DND-41 (cell line): ENCODE results near the gene EFNB2.

Source experiments
- ATAC-seq: fragments of 200-7000 bp; cut with Tn5 transposase; 3 replicates; pipeline ENCODE4 v1.9.1; 2021; ENCODE audit warnings: low read depth; ENCODE audit not compliant: insufficient read depth
- DNase-seq: peaks from one replicate; pipeline ENCODE4 v3.0.0-alpha.2; 2020
- H2AFZ ChIP-seq: 2 replicates; pipeline ENCODE4 v1.6.0; 2012; ENCODE audit warnings: low read depth, low read length
- H3K27ac ChIP-seq: 2 replicates; pipeline ENCODE4 v1.5.1; 2012; ENCODE audit warnings: low read length, inconsistent platforms
- H3K27me3 ChIP-seq: fragments of 200-600 bp; sonication (generic); 2 replicates; pipeline ENCODE4 v1.6.0; 2012; ENCODE audit warnings: low read length, mild to moderate bottlenecking, inconsistent platforms; ENCODE audit not compliant: insufficient read depth, poor library complexity
- H3K36me3 ChIP-seq: 2 replicates; pipeline ENCODE4 v1.5.1; 2012; ENCODE audit warnings: low read length, inconsistent platforms; ENCODE audit not compliant: insufficient read depth
- H3K4me1 ChIP-seq: 2 replicates; pipeline ENCODE4 v1.5.1; 2012; ENCODE audit warnings: mild to moderate bottlenecking, low read length; ENCODE audit not compliant: insufficient read depth
- H3K4me2 ChIP-seq: 2 replicates; pipeline ENCODE4 v1.6.0; 2012; ENCODE audit warnings: mild to moderate bottlenecking, moderate library complexity, low read length, inconsistent platforms; ENCODE audit not compliant: insufficient read depth
- H3K4me3 ChIP-seq, 2 experiments: fragments of 200-600 bp in 1 of 2; shearing (Covaris generic) in 1 of 2; 2 replicates each; pipeline ENCODE4 v1.5.1; 2012 to 2016; ENCODE audit warnings: inconsistent platforms in 2 of 2, low read length in 2 of 2, mild to moderate bottlenecking in 2 of 2, low read depth in 1 of 2, moderate library complexity in 1 of 2
- H3K79me2 ChIP-seq: 2 replicates; pipeline ENCODE4 v1.6.0; 2012; ENCODE audit warnings: low read length, inconsistent platforms; ENCODE audit not compliant: insufficient read depth
- H3K9ac ChIP-seq: 2 replicates; pipeline ENCODE4 v1.6.0; 2012; ENCODE audit warnings: low read depth, mild to moderate bottlenecking, inconsistent platforms, low read length, moderate library complexity
- H3K9me3 ChIP-seq: 2 replicates; pipeline ENCODE4 v1.5.1; 2012; ENCODE audit warnings: low read length, moderate library complexity, mild to moderate bottlenecking, inconsistent platforms; ENCODE audit not compliant: insufficient read depth, severe bottlenecking
- H4K20me1 ChIP-seq: 2 replicates; pipeline ENCODE4 v1.6.0; 2012; ENCODE audit warnings: low read length; ENCODE audit not compliant: insufficient read depth
- CTCF ChIP-seq: IDR thresholded peaks from 2 replicates; pipeline ENCODE4 v1.5.1; 2012; ENCODE audit warnings: borderline replicate concordance, low read length, moderate library complexity, mild to moderate bottlenecking; ENCODE audit not compliant: poor library complexity, severe bottlenecking; ENCODE audit errors: extremely low read depth
- EZH2 ChIP-seq: IDR thresholded peaks from 3 replicates; pipeline ENCODE4 v1.6.1; 2012; ENCODE audit warnings: borderline replicate concordance, low read depth, mild to moderate bottlenecking, moderate library complexity, low read length, inconsistent platforms; ENCODE audit not compliant: severe bottlenecking

The EFNB2 gene

GRCh38 chr13:106573868-106574267, 38.4 kb upstream of the EFNB2 start:
- Histone ChIP-seq H3K4me1 (peaks cover 9% of the 10 kb centered on the region; the same call in 1 of the 2 replicates), H3K9me3 (no peaks in the 10 kb centered on the region), H3K4me2 (no peak overlapping the region), H3K27ac (no peak overlapping the region), H3K4me3 (no peak overlapping the region), H3K79me2 (no peaks in the 10 kb centered on the region), H3K36me3 (no peaks in the 10 kb centered on the region), H3K9ac (no peak overlapping the region), H2AFZ (no peak overlapping the region), H3K27me3 (no peaks in the 10 kb centered on the region), H4K20me1 (no peaks in the 10 kb centered on the region)
- TF ChIP-seq CTCF, result no peak
- TF ChIP-seq EZH2, result no peak
- DNase-seq (no peak), ATAC-seq (no peak)

GRCh38 chr13:106573284-106573846, 37.9 kb upstream of the EFNB2 start:
- Histone ChIP-seq H3K27me3 (no peaks in the 10 kb centered on the region), H3K4me2 (no peak overlapping the region), H2AFZ (no peak overlapping the region), H3K27ac (no peak overlapping the region), H3K36me3 (no peaks in the 10 kb centered on the region), H3K9me3 (no peaks in the 10 kb centered on the region), H3K4me3 (no peak overlapping the region), H4K20me1 (no peaks in the 10 kb centered on the region), H3K79me2 (peaks cover 4% of the 10 kb centered on the region), H3K4me1 (peaks cover 14% of the 10 kb centered on the region), H3K9ac (no peak overlapping the region)
- ATAC-seq (no peak), DNase-seq (no peak)
- no peak for TF ChIP-seq EZH2
- TF ChIP-seq CTCF, result no peak

- no peak overlapping the region for H2AFZ ChIP-seq
These were observed 34.9 kb upstream of the EFNB2 start for GRCh38 chr13:106570299-106570852.

More at GRCh38 chr13:106570299-106570852, 34.9 kb upstream of the EFNB2 start:
- Histone ChIP-seq H3K27me3 (no peaks in the 10 kb centered on the region), H3K27ac (no peak overlapping the region), H3K4me2 (no peak overlapping the region), H4K20me1 (peaks cover 18% of the 10 kb centered on the region), H3K4me3 (no peak overlapping the region), H3K4me1 (peaks cover 29% of the 10 kb centered on the region), H3K9ac (no peak overlapping the region), H3K9me3 (no peaks in the 10 kb centered on the region), H3K79me2 (peaks cover 32% of the 10 kb centered on the region), H3K36me3 (no peaks in the 10 kb centered on the region; the same call in 1 of the 2 replicates)
- TF ChIP-seq EZH2 (no peak), CTCF (no peak)
- ATAC-seq (no peak), DNase-seq (no peak)
